Uterus (tissue), 2 donors: ENCODE data around the gene RASL12.

Source experiments
- CTCF ChIP-seq, 4 experiments: fragments of 200-600 bp in 2 of 4; fragments of 450-650 bp in 2 of 4; sonication (generic) in 2 of 4; IDR thresholded peaks; one replicate each; pipeline ENCODE4 v1.5.1; 2016 to 2019; ENCODE audit warnings: antibody characterized with exemption in 4 of 4, mild to moderate bottlenecking in 2 of 4, moderate library complexity in 1 of 4
- POLR2A ChIP-seq, 2 donors: fragments of 450-650 bp; IDR thresholded peaks; one replicate each; pipeline ENCODE4 v1.6.1; 2016; ENCODE audit warnings: antibody characterized with exemption in 2 of 2, mild to moderate bottlenecking in 1 of 2, moderate library complexity in 1 of 2

DNA sequence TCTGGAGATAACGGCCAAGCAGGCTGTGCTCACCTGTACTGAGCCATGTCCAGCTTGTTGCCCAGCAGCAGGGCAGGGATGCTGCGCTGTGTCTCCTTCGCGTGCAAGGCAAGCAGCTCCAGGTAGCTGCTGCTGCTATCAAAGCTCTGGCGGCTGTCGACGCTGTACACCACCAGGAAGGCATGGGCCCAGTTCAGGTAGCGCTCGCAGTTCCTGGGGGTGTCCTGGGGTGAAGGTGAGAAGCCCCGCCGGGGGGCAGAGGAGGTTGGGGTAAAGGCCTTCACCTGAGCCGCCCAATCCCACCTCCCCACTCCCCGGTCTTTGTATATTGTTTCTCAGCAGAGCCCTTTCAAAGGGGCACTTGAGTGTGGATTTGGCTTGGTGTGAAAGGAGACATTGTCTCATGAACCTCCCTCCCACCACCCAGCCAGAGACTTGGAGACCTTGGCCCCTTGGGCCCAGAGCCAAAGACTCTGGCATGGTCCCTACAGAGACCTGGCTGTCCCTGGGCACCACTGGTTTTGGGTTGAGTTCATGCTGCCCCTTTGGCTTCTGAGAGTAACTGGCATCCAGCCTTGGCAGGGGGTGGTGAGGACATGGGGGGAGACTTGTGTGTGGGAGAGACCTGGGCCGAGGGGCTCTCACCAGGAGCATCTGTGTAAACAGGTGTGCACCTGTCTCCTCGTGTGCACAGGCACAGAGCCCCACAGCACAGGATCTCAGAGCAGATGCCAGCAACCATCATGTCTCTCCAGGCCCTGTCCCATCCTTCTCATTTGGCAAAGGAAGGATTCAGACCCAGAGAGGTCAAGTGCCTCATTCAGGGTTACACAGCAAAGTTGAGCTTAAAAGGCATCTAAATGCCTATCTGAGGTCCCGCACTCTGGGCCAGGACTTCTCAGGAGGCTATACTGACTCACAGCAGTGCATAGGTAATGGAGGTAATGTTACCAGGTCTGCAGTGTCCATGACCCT, 9.1 kb downstream of the RASL12 start:
- no peak for TF ChIP-seq CTCF (IDR thresholded peaks at IDR 0.05)
- TF ChIP-seq POLR2A (IDR thresholded peaks at IDR 0.05) = no peak
